Mucosa of stomach (tissue), 1 donor: ENCODE results near the gene B3GALT5.

Experiments
- H3K27me3 ChIP-seq: one replicate; pipeline ENCODE4 v1.7.0; 2013; ENCODE audit warnings: mild to moderate bottlenecking, low read length; ENCODE audit not compliant: control insufficient read depth, insufficient read depth
- H3K36me3 ChIP-seq: one replicate; pipeline ENCODE4 v1.7.0; 2013; ENCODE audit warnings: low read length; ENCODE audit not compliant: control insufficient read depth, insufficient read depth
- H3K4me1 ChIP-seq: one replicate; pipeline ENCODE4 v1.7.0; 2013; ENCODE audit warnings: mild to moderate bottlenecking, low read length; ENCODE audit not compliant: control insufficient read depth, insufficient read depth
- H3K4me3 ChIP-seq: one replicate; pipeline ENCODE4 v1.7.0; 2013; ENCODE audit warnings: low read length
- H3K9ac ChIP-seq: one replicate; pipeline ENCODE4 v1.7.0; 2013; ENCODE audit warnings: mild to moderate bottlenecking, low read length, moderate library complexity
- H3K9me3 ChIP-seq: one replicate; pipeline ENCODE4 v1.7.0; 2013; ENCODE audit warnings: mild to moderate bottlenecking, low read length, moderate library complexity; ENCODE audit not compliant: control insufficient read depth
- donor health status: Pancreatic carcinoma.

Gene B3GALT5

DNA sequence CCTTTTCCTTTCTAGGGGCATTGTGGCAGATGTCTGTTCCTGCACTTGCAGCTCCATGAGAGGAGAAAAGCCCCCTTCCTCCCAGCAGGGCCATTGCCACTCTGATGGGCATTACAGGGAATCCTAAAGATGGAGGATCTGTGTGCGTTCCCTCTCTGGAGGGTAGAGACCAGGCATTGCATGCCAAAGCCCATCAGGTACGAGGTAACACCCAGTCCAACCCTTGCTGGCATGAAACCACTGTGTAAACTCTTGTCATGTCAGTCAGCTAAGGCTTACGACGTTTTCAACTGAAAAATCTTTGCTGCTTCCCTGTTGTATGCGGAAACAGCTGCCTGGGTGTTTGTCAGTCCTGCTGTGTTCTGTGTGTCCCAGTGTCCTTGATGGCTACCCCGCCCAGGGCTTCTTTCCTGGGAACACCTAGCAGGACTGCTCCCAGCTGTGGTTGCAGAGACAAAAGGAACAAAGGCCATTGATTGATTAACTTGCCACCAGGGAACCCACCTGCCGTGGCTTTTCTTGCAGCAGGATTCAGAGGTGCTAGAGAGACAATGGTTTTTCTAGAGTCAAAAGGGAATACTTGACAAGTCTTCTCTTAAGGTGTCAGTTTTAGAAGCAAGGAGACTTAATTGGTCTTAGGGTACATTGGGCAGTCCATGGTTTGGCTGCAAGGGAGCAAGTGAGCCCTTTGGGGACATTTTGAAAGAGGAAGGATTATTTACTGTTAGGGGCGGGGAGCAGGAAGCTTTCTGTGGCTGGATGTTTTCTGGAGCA is 24.6 kb downstream of the B3GALT5 start:
- Histone ChIP-seq H3K4me1 (peaks cover 82% of the 10 kb centered on the region), H3K9me3 (no peaks in the 10 kb centered on the region), H3K4me3 (no peak overlapping the region), H3K36me3 (no peaks in the 10 kb centered on the region), H3K27me3 (no peaks in the 10 kb centered on the region), H3K9ac (peak overlapping the region; percentile 3)

DNA sequence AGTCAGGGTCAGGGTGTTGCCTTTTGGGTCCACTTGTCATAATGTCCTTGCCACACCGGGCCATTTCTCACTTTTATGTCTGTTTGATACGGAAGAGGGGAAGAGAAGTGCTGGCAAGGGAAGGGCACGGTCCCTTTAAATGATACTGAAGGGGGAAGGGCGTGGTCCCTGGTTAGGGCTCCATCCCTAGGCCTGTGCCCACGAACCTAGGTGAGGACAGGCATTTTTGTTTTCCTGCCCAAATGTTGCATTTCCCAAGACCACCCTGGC is 25.2 kb downstream of the B3GALT5 start:
- no peaks in the 10 kb centered on the region for H3K36me3 ChIP-seq
- peak overlapping the region; percentile 3 for H3K9ac ChIP-seq
- H3K9me3 ChIP-seq: no peaks in the 10 kb centered on the region
- peaks cover 82% of the 10 kb centered on the region for H3K4me1 ChIP-seq
- no peak overlapping the region for H3K4me3 ChIP-seq
- H3K27me3 ChIP-seq: no peaks in the 10 kb centered on the region

DNA sequence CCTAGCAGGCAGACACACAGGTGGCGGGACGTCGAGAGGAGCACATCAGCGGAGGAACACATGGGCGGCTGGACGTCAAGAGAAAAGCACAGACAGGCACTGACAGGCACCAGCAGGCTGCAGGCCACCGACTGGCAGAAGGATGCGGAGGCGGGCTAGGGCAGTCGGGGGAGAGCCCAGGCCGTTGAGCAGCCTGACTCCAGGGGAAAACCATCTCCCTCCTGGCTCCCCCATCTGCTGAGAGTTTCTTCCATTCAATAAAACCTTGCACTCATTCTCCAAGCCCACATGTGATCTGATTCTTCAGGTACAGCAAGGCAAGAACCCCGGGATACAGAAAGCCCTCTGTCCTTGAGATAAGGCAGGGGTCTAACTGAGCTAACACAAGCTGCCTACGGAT is 25.5 kb downstream of the B3GALT5 start:
- H3K9ac ChIP-seq: peak overlapping the region; percentile 3
- peaks cover 82% of the 10 kb centered on the region for H3K4me1 ChIP-seq
- no peak overlapping the region for H3K4me3 ChIP-seq

DNA sequence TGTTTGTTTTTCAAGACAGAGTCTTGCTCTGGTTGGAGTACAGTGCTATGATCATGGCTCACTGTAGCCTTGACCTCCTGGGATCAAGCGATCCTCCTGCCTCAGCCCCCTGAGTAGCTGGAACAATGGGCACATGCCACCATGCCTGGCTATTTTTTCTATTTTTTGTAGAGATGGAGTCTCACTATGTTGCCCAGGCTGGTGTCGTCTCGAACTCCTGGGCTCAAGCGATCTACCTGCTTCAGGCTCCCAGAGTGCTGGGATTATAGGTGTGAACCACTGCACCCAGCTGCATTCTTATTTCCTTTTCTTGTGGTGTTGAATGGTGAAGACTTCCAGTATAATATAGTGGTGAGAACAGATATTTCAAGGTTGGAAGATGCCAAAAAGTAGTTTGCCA is 28.0 kb downstream of the B3GALT5 start:
- no peaks in the 10 kb centered on the region for H3K9me3 ChIP-seq
- no peaks in the 10 kb centered on the region for H3K27me3 ChIP-seq
- H3K9ac ChIP-seq: no peak overlapping the region
- no peaks in the 10 kb centered on the region for H3K36me3 ChIP-seq
- peaks cover 85% of the 10 kb centered on the region for H3K4me1 ChIP-seq
- H3K4me3 ChIP-seq: no peak overlapping the region

More for the DNA sequence above, 25.5 kb downstream of the B3GALT5 start:
- Histone ChIP-seq H3K9me3 (no peaks in the 10 kb centered on the region), H3K36me3 (no peaks in the 10 kb centered on the region), H3K27me3 (no peaks in the 10 kb centered on the region)

DNA sequence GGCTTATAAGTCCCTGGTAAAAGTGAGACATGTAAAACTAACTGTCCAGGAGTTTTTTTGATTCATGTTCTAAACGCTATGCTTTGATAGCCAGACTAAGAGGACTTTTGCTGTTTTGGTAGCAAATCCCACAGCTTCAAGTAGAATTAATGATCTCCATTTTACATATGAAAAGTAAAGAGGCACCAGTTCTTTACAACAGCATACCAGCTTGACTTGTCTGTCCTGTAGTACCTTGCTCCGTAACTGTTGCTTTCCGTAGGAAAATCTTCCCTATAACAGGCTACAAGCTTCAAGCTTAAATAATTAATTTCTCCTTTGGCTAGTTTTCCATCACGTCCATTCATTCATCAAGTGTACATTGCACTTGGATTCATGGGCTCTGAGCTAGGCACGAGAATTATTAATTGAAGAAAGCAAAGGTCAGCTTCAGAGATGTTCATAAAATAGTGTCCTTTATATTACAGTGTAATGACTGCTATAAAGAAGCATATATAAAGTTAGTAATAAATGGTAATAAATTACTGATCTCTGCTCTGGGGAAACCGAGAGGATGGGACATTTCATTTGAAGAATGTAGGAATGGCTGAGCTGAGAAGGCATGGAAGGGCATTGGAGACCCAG is 29.2 kb downstream of the B3GALT5 start:
- Histone ChIP-seq H3K4me1 (peaks cover 76% of the 10 kb centered on the region), H3K9ac (no peak overlapping the region), H3K27me3 (no peaks in the 10 kb centered on the region), H3K36me3 (no peaks in the 10 kb centered on the region), H3K9me3 (no peaks in the 10 kb centered on the region), H3K4me3 (no peak overlapping the region)

DNA sequence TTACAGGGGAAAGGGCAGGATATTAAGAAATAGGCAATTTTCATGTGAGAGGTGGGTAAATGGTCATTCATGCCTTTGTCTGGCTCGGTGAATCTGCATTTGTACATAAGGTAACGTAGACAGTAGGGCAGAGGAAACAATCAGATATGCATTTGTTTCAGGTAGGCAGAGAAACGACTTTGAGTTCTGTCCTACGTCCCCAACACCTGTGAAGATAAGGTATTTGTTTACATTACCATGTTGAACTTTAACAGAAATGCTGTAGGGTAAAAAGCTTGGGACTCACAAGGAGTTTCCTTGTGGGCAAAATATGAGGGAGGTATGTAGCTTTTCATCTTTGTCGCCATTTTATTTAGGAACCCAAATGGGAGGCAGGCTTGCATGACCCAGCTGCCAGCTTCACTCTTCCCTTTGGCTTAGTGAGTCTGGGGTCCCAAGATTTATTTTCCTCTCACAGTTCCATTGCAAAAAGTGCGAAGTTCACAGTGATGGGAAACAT is 31.4 kb downstream of the B3GALT5 start:
- Histone ChIP-seq H3K4me1 (peaks cover 55% of the 10 kb centered on the region), H3K9me3 (no peaks in the 10 kb centered on the region), H3K9ac (no peak overlapping the region), H3K36me3 (no peaks in the 10 kb centered on the region), H3K4me3 (no peak overlapping the region), H3K27me3 (no peaks in the 10 kb centered on the region)

DNA sequence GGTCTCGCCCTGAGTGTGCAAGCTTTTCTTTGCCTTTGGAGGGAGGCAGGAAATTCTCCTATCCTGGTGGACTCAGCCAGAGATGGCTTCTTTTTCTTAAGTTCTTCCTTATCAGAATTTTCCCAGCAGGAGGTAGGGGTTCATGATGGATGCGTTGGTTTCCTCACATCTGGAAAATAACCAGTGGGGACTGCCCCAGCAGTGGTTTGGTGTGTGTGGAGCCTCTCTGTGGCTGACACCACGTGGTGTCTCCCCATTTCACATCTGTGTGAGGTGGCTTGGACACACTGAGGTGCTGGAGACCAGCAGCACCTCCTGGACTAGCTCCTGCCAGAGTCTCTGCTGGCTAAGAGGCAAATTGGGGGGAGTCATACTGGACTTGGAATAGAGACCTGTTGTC is 32.6 kb downstream of the B3GALT5 start:
- H3K4me1 ChIP-seq: peaks cover 47% of the 10 kb centered on the region
- H3K9me3 ChIP-seq: no peaks in the 10 kb centered on the region
- no peaks in the 10 kb centered on the region for H3K27me3 ChIP-seq
- H3K4me3 ChIP-seq: no peak overlapping the region
- no peaks in the 10 kb centered on the region for H3K36me3 ChIP-seq
- no peak overlapping the region for H3K9ac ChIP-seq

DNA sequence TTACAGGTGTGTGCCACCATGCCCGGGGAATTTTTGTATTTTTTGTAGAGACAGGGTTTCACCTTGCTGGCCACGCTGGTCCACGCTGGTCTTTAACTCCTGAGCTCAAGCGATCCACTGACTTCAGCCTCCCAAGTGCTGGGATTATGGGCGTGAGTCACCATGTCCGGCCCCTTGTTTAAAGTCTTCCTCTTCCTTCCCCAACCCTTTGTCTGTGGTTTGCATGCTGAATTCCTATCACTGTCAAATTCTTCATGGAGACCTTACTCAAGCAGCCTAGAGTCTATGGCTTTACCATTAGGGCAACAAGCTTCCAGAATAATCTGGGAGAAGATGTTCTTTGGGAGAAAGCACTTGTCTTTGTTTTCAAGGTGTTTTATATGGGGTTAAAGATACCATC is 34.7 kb downstream of the B3GALT5 start:
- Histone ChIP-seq H3K36me3 (no peaks in the 10 kb centered on the region), H3K9me3 (no peaks in the 10 kb centered on the region), H3K9ac (no peak overlapping the region), H3K4me1 (peaks cover 40% of the 10 kb centered on the region), H3K4me3 (no peak overlapping the region), H3K27me3 (no peaks in the 10 kb centered on the region)

DNA sequence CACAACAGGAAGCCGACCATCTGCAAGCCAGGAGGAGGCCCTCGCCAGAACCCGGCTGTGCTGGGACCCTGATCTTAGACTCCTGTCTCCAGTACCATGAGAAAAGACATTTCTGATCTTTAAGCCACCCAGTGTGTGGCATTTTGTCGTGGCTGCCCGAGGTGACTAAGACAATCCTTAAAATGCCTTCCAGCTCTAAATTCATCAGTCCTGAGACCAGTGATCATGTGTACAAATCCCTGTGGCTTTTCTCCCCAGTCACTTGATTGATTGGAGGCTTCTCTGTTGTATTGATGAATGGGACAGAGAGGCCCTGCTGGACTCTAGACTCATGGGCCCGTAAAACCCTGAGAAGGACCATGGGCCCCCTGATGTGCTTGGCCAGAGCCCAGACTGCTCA is 36.1 kb downstream of the B3GALT5 start:
- H3K4me1 ChIP-seq: peaks cover 27% of the 10 kb centered on the region
- H3K4me3 ChIP-seq: no peak overlapping the region
- H3K9ac ChIP-seq: no peak overlapping the region
- H3K27me3 ChIP-seq: no peaks in the 10 kb centered on the region
- no peaks in the 10 kb centered on the region for H3K9me3 ChIP-seq
- no peaks in the 10 kb centered on the region for H3K36me3 ChIP-seq

DNA sequence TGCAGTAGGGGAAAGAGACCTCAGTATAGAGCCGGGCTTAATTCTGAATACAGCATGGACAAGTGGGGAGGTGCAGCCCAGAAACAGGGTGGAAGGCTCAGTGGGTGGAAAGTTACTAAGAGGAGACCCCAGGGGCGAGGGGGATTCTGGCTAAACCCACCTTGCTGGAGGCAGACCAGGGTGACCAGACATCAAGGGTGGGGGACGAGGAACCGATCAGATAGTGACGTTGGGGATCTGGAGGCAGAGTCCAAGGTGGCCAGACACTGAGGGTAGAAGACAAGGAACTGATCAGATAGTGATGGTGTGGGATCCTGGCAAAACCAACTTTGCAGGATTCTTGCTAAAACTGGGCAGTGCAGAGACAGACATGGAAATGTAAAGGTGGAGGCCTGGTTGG is 36.8 kb downstream of the B3GALT5 start:
- Histone ChIP-seq H3K4me3 (no peak overlapping the region), H3K36me3 (no peaks in the 10 kb centered on the region), H3K27me3 (no peaks in the 10 kb centered on the region), H3K9me3 (no peaks in the 10 kb centered on the region), H3K4me1 (peaks cover 21% of the 10 kb centered on the region), H3K9ac (no peak overlapping the region)

DNA sequence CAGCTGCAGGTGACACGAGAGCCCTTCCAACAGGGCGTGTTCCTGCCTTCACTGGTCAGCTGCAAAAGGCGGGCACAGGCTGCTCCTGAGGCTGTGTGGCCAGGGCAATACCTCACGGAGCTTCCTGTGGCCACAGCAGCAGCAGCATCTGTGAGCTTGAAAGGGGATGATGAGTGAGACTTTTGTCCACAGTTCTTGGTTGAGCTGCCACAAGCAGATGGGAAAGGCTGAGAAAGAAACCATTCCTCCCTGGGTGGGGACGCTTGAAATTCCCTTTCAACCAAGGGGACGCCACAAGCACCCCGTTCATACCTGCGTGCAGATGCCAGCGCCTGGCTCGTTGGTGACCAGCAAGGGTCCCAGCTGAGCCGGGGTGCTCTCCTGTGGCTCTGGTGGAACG is 37.6 kb downstream of the B3GALT5 start:
- H3K4me3 ChIP-seq: no peak overlapping the region
- no peak overlapping the region for H3K9ac ChIP-seq
- H3K27me3 ChIP-seq: no peaks in the 10 kb centered on the region
- peaks cover 18% of the 10 kb centered on the region for H3K4me1 ChIP-seq
- H3K36me3 ChIP-seq: no peaks in the 10 kb centered on the region
- H3K9me3 ChIP-seq: no peaks in the 10 kb centered on the region

DNA sequence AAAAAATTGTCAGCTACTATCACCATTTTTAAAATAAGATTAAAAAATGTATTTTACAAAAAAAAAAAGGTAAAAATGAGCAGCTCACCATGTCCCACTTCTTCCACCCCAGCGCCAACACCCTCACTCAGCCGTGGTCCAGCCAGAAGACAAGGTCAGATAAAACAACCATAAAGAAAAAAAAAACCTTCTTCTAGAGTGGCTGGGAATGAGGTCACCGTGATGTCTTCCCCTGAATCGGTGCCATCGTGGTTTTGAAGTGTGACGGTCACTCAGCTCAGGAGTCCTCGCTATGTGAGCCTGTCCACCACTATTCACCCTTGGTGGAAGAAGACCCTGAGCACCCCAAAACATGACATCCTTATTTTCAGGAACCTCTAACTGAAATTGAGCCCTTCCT is 38.1 kb downstream of the B3GALT5 start:
- Histone ChIP-seq H3K4me1 (peaks cover 21% of the 10 kb centered on the region), H3K27me3 (no peaks in the 10 kb centered on the region), H3K9ac (no peak overlapping the region), H3K36me3 (no peaks in the 10 kb centered on the region), H3K9me3 (no peaks in the 10 kb centered on the region), H3K4me3 (no peak overlapping the region)
